ENCODE data around the gene ESCO1.
"Not testable (repeated sequence)": the region's sequence is repeated elsewhere in the genome, so short reads cannot be mapped to it uniquely, and the experiment has no call there.

ESCO1 gene

DNA sequence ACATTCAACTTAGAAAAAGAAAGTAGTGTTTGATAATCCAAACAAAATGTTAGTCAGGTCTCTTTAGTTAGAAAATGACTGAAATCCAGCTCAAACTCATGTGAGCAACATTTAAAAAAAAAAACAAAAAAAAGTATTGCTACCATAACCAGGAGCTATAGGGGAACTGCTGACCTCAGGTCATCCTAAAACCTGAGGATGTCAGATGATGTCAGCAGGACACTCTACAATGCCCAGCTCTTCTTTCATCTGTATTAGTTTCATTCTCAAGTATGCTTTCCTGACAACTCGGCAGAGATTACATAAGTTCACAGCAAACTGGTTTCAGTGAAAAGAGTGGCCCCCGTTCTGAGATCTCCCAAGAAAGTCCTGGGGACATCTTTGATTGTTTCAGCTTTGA, 4.2 kb upstream of the ESCO1 start:
- H3K4me1 Mint-ChIP-seq, result peaks cover 14 to 39% of the 10 kb centered on the region in 2 donors
- H3K27ac Mint-ChIP-seq, result no peak overlapping the region
- no peak for DNase-seq
- no peak overlapping the region for H3K4me3 Mint-ChIP-seq
- H3K9me3 Mint-ChIP-seq, result no peaks in the 10 kb centered on the region
- H3K27me3 Mint-ChIP-seq, result no peaks in the 10 kb centered on the region
- H3K36me3 Mint-ChIP-seq, result peaks cover 0 to 2% of the 10 kb centered on the region in 2 donors
- no peak for ATAC-seq (replicated peaks)

DNA sequence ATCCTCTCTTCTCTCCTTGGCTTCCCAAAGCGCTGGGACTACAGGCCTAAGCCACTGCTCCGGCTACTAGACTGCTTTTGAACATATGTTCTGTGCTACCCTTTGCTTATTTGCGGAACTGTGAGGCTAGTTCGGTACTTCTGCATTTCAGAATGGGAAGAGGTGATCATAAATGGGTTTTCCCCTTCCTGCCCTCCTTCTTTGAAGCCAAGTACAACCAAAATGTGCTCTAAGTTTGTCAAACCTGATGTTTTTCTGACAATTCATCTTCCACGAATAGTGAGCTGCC, 1.7 kb upstream of the ESCO1 start:
- DNase-seq (peak; percentile 55), ATAC-seq (replicated peaks) (peak; percentile 34 to 43)
- peak overlapping the region; percentile 69 to 72 for H3K4me3 Mint-ChIP-seq

DNA sequence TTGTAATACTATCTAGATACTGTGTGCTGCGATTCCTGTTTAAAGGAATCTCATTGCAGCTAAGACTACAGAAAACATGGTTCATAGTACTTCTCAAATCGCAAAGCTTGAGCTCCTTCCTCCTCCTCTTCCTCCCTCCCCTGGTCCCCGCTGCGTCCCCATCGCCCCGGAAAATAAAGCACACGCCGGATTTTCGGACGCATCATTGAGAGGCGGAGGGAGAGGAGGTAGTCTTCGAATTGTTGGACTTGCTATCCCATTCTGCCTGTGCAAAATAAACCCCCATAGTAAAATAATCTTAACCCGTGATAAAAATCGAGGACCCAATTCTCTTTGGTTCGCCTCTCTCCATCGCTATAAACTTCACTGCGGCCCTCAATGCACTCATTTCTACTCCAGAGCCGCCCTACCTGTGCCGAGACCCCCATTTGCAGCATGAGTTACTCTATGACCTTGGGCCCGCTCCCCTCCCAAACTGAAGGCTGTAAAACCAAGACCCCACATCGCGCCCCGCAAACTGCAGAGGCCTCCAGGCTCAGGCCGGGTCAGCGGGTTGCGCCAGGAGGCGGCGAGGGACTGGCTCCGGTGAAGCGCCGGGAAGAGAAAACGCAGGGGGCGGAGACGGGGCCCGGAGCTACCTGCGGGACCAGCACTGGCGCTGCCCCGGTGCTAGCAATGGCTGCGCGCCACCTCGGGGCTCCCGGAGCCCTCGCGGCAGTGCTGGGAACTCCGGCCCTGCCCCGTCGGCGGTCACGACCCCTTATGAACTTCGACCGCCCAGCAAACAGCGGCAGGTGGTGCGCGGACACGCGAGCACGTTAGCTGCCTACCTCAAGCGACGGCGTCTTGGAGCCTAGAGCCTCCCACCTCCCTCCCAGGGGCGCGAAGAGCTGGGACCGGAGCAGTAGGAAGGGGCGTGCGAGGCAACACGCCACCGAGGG, 649 bp downstream of the ESCO1 start:
- H3K36me3 Mint-ChIP-seq, result peaks cover 0 to 7% of the 10 kb centered on the region in 2 donors
- DNase-seq (no peak), ATAC-seq (replicated peaks) (peak; percentile 57 to 61)
- peak overlapping the region; percentile 98 for H3K27ac Mint-ChIP-seq
- H3K27me3 Mint-ChIP-seq, result no peaks in the 10 kb centered on the region
- H3K9me3 Mint-ChIP-seq, result no peaks in the 10 kb centered on the region
- peak overlapping the region; percentile 94 for H3K4me3 Mint-ChIP-seq
- peaks cover 19 to 46% of the 10 kb centered on the region in 2 donors for H3K4me1 Mint-ChIP-seq

More for the DNA sequence above, 1.7 kb upstream of the ESCO1 start:
- Mint-ChIP-seq H3K27me3 (no peaks in the 10 kb centered on the region), H3K36me3 (peaks cover 0 to 7% of the 10 kb centered on the region in 2 donors), H3K27ac (peak overlapping the region; percentile 95), H3K4me1 (peaks cover 21 to 54% of the 10 kb centered on the region in 2 donors), H3K9me3 (no peaks in the 10 kb centered on the region)

DNA sequence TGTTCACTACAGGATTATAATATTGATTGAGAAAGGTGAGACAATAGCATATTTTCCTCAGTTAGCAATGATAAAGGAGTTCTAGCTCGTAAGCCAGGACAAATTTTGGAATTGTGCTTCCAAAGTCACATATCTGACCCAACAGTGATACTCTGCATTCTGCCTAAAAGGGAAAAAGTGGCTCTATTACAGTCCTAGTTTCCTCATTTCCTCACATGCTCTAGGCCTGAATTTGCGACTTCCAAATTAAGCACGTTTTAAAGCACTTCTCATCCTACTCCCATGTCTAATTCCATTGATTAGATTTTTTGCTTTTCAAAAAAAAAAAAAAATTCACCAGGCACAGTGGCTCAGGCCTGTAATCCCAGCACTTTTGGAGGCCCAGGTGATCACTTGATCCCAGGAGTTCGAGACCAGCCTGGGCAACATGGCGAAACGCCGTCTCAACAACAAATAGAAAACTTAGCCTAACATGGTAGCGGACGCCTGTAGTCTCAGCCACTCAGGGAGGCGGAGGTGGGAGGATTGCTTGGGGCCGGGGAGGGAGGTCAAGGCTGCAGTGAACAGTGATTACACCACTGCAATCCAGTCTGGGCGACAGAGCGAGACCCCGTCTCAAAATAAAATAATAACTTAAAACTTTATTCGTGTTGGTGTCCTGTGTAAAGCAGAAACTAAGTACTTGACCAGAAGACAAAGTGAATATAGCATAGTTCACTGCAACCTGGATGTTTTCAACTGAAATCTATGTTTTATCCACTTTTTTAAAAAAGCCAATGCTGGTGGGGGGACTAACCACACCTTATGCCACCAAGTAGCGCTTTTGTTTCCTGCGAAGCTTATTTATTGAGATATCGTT, 1.5 kb downstream of the ESCO1 start:
- Mint-ChIP-seq H3K36me3 (peaks cover 0 to 8% of the 10 kb centered on the region in 2 donors), H3K27me3 (no peaks in the 10 kb centered on the region), H3K27ac (peak overlapping the region; percentile 98), H3K4me3 (peak overlapping the region; percentile 94), H3K9me3 (no peaks in the 10 kb centered on the region), H3K4me1 (peaks cover 20 to 48% of the 10 kb centered on the region in 2 donors)
- ATAC-seq (replicated peaks) (no peak), DNase-seq (no peak)

DNA sequence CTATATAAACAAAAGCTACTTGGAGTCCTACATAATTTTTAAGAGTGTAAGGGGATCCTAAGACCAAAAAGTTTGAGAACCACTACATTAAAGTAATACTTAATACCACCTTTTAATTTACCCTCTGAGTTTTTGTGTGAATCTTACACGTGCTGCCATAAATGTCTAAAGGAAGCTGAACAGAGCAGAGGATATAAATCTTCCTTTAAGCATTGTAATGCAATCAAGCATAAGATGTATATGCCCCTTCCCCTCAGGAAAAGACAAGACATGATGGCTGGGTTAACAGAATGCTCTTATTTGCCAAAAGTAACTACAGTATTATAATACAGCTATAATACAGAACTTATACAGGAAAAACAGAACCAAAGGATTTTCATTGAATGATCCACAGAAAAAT, 2.9 kb downstream of the ESCO1 start:
- ATAC-seq (replicated peaks) (no peak), DNase-seq (no peak)
- Mint-ChIP-seq H3K4me1 (peaks cover 20 to 48% of the 10 kb centered on the region in 2 donors), H3K4me3 (no peak overlapping the region), H3K27me3 (no peaks in the 10 kb centered on the region), H3K9me3 (no peaks in the 10 kb centered on the region), H3K36me3 (peaks cover 0 to 11% of the 10 kb centered on the region in 2 donors), H3K27ac (peak overlapping the region; percentile 37)

DNA sequence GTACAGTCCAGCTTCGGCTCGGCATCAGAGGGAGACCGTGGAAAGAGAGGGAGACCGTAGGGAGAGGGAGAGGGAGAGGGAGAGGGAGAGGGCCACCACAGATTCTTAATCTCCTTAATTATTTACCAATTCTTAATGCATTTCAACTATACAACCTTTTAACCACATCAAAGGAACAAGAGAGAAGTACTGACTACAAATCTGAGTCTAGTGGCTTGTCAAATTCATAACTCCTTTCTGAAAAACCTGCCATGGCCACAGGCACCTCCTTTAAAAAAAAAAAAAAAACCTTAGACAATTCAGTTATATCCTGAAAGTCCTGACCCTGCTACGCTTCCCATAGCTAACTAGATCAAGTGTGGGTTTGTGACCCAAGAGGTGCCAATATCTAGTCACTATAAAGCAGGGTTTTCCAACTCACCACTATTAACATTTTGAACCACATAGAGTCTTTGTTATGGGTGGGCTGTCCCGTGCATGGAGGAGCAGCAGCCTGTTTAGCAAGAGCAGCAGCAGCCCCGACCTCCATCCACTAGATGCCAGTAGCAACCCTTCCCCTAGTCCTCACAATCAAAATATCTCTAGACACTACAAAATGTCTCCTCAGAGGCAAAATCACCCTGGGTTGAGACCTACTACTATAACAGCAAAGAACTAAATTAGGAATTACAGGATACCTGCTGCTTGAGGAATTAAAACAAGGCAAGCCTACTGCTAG, 6.8 kb downstream of the ESCO1 start:
- Mint-ChIP-seq H3K9me3 (peaks cover 0 to 2% of the 10 kb centered on the region in 2 donors), H3K36me3 (peaks cover 9 to 23% of the 10 kb centered on the region in 2 donors), H3K27ac (no peak overlapping the region), H3K4me1 (peaks cover 5 to 27% of the 10 kb centered on the region in 2 donors), H3K4me3 (no peak overlapping the region), H3K27me3 (no peaks in the 10 kb centered on the region)
- ATAC-seq (replicated peaks) (no peak), DNase-seq (no peak)

DNA sequence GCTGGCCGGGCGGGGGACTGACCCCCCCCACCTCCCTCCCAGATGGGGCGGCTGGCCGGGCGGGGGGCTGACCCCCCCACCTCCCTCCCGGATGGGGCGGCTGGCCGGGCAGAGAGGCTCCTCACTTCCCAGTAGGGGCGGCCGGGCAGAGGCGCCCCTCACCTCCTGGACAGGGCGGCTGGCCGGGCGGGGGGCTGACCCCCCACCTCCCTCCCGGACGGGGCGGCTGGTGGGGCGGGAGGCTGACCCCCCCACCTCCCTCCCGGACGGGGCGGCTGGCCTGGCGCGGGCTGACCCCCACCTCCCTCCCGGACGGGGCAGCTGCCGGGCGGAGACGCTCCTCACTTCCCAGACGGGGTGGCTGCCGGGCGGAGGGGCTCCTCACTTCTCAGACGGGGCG, 8.1 kb downstream of the ESCO1 start:
- not testable (repeated sequence) for H3K4me3 Mint-ChIP-seq; H3K27me3 Mint-ChIP-seq; ATAC-seq (replicated peaks); H3K27ac Mint-ChIP-seq; DNase-seq; H3K9me3 Mint-ChIP-seq
- Mint-ChIP-seq H3K4me1 (peaks cover 2 to 23% of the 10 kb centered on the region in 2 donors), H3K36me3 (peaks cover 12 to 28% of the 10 kb centered on the region in 2 donors)

DNA sequence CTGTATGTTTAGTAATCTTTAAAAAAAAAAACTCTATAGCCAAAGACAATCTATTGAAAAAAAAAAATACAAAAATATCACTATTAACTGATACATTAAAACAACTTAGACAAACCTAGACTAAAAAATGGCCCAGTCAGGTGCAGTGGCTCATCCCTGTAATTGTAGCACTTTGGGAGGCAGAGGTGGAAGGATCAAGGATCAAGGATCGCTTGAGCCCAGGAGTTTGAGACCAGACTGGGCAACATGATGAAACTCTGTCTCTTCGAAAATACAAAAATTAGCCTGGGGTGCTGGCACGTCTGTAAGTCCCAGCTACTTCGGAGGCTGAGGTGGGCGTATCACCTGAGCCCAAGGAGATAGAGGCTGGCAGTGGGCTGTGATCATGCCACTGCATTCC, 16.1 kb downstream of the ESCO1 start:
- peaks cover 2 to 15% of the 10 kb centered on the region in 2 donors for H3K4me1 Mint-ChIP-seq
- no peak overlapping the region for H3K27ac Mint-ChIP-seq

DNA sequence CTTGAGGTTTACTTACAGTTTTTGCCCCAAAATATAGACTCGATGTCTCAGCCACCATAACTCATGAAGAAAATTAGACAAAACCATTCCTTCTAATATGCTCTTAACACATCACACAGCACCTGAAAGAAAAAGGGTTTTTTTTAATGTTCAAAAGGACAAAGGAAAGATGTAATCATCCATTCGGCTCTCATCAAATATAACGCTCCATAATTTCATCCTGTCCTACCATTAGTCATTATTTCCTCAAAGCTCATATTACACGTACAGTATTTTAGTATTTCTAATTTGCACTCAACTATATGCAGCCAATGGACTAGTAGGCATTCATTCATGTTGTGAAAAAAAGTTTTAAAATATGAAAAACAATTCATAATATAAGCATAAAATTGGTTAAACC, 24.8 kb downstream of the ESCO1 start:
- H3K27me3 Mint-ChIP-seq, result no peaks in the 10 kb centered on the region
- H3K4me1 Mint-ChIP-seq, result peaks cover 3 to 12% of the 10 kb centered on the region in 2 donors
- peaks cover 49 to 57% of the 10 kb centered on the region in 2 donors for H3K36me3 Mint-ChIP-seq
- ATAC-seq (replicated peaks) (no peak), DNase-seq (no peak)
- H3K9me3 Mint-ChIP-seq, result no peaks in the 10 kb centered on the region
- H3K4me3 Mint-ChIP-seq, result no peak overlapping the region
- H3K27ac Mint-ChIP-seq, result no peak overlapping the region

More for the DNA sequence above, 16.1 kb downstream of the ESCO1 start:
- Mint-ChIP-seq H3K9me3 (no peaks in the 10 kb centered on the region), H3K4me3 (no peak overlapping the region), H3K27me3 (no peaks in the 10 kb centered on the region), H3K36me3 (peaks cover 17 to 25% of the 10 kb centered on the region in 2 donors)
- ATAC-seq (replicated peaks) (no peak), DNase-seq (no peak)

DNA sequence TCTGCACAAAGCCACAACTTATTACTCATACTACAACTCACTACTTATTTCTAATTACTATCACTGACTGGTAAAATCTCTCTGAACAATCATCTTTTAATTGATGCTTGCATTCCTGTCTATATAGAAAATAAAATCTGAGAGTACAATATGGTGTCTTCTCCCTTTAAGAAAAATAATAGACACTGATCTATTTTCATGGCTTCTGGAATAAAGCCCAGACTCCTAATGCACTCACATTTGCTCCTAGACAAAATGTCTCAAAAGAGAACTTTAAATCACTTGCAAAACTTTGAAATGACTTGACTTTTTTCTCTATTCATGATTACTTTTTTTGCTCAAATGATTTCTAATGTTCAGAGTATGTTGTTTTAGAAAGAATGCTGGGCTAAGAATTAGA, 28.7 kb downstream of the ESCO1 start:
- H3K27ac Mint-ChIP-seq, result no peak overlapping the region
- peaks cover 37 to 52% of the 10 kb centered on the region in 2 donors for H3K36me3 Mint-ChIP-seq
- H3K27me3 Mint-ChIP-seq, result no peaks in the 10 kb centered on the region
- no peak overlapping the region for H3K4me3 Mint-ChIP-seq
- ATAC-seq (replicated peaks), result no peak
- H3K4me1 Mint-ChIP-seq, result peaks cover under 1 to 5% of the 10 kb centered on the region in 2 donors
- no peaks in the 10 kb centered on the region for H3K9me3 Mint-ChIP-seq
- no peak for DNase-seq

DNA sequence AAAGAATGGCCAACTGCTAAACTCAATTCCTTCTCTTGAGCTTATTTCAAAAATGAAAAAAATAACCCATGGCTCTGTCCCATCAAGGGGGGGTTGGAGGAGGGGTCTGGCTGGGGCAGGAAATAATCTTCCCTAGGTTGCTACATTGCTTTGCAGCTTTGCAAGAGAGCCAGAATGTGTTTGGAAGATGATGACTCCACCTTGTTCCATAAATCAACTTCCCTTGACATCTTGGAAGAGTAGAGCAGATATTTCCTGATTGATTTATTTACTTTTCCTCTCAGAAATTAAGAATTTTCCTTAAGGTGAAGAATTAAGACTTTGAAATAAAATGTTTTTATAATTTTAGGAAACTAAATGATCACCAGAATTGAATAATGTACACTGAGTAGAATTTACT, 41.3 kb downstream of the ESCO1 start:
- peaks cover 3 to 10% of the 10 kb centered on the region in 2 donors for H3K4me1 Mint-ChIP-seq
- no peak for ATAC-seq (replicated peaks)
- H3K4me3 Mint-ChIP-seq, result no peak overlapping the region
- no peak for DNase-seq
- H3K9me3 Mint-ChIP-seq, result no peaks in the 10 kb centered on the region
- no peaks in the 10 kb centered on the region for H3K27me3 Mint-ChIP-seq
- H3K36me3 Mint-ChIP-seq, result peaks cover 37 to 42% of the 10 kb centered on the region in 2 donors
- H3K27ac Mint-ChIP-seq, result no peak overlapping the region

DNA sequence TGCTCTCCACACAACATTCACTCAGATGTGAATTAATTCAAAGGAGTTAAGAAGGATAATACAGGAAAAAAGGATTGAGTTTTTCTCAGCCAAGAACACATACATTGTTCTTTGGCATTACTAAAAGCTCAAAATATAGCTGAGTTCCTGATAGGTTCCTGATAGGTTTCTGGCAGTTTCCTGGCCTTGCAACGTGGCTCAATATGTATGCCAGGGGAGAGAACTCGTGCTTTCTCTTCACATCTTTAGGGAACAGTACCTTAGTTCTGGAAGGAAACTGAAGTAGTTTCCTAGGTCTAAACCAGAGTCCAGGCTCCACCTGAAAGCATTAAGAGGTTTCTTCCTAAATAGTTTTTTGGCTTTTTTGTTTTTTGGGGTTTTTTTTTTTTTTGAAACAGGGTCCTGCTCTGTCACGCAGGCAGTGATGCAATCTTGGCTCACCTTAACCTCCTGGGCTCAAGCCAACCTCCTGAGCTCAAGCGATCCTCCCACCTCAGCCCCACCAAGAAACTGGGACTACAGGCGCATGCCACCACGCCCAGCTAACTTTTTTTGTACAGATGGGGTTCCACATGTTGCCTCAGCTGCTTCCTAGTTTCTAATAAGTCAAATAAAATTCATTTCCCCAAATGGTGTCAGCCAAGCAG, 42.8 kb downstream of the ESCO1 start:
- Mint-ChIP-seq H3K4me3 (no peak overlapping the region), H3K27ac (peak overlapping the region; percentile 56), H3K9me3 (no peaks in the 10 kb centered on the region), H3K4me1 (peaks cover 3 to 10% of the 10 kb centered on the region in 2 donors), H3K36me3 (peaks cover 41 to 46% of the 10 kb centered on the region in 2 donors), H3K27me3 (no peaks in the 10 kb centered on the region)
- DNase-seq, result no peak
- ATAC-seq (replicated peaks), result no peak

DNA sequence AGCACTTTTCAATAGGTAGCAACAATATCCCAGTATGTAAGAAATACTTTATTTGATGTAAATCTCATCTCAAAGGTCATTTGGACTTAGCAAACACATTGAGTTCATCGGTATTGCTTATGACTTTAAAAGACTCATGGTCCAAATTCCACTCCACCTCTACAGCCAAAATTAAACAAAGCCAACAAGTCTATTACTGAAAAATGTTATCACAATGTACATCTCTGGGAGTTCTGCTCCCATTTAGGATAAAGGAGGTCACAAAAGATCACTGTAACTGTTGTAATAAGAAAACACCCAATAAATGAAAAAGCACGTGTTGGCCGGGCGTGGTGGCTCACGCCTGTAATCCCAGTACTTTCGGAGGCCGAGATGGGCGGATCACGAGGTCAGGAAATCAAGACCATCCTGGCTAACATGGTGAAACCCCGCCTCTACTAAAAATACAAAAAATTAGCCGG, 50.0 kb downstream of the ESCO1 start:
- Mint-ChIP-seq H3K27me3 (no peaks in the 10 kb centered on the region), H3K4me1 (peaks cover 0 to 6% of the 10 kb centered on the region in 2 donors), H3K4me3 (no peak overlapping the region), H3K9me3 (peaks cover 4 to 8% of the 10 kb centered on the region in 2 donors), H3K36me3 (peaks cover 58 to 62% of the 10 kb centered on the region in 2 donors), H3K27ac (no peak overlapping the region)
- ATAC-seq (replicated peaks), result no peak
- no peak for DNase-seq

Data from stimulated activated naive B cell treated with anti-CD40 and anti-IgM and Interleukin-4, amounts not matched to agents 10 μg/mL and 1 μg/mL and 100 μg/mL, for 72 hours (primary cell).